HPDE6-E6E7 (cell line): ENCODE results near the gene RPS3.
A peak's percentile ranks its signal among the peaks of the same experiment; 100 is the strongest.
"Not testable (repeated sequence)": the region's sequence is repeated elsewhere in the genome, so short reads cannot be mapped to it uniquely, and the experiment has no call there.

Experiments used
- DNase-seq: peaks from one replicate; pipeline ENCODE4 v3.0.0; 2011; ENCODE audit warnings: missing footprints; ENCODE audit errors: extremely low spot score

RPS3 gene

DNA sequence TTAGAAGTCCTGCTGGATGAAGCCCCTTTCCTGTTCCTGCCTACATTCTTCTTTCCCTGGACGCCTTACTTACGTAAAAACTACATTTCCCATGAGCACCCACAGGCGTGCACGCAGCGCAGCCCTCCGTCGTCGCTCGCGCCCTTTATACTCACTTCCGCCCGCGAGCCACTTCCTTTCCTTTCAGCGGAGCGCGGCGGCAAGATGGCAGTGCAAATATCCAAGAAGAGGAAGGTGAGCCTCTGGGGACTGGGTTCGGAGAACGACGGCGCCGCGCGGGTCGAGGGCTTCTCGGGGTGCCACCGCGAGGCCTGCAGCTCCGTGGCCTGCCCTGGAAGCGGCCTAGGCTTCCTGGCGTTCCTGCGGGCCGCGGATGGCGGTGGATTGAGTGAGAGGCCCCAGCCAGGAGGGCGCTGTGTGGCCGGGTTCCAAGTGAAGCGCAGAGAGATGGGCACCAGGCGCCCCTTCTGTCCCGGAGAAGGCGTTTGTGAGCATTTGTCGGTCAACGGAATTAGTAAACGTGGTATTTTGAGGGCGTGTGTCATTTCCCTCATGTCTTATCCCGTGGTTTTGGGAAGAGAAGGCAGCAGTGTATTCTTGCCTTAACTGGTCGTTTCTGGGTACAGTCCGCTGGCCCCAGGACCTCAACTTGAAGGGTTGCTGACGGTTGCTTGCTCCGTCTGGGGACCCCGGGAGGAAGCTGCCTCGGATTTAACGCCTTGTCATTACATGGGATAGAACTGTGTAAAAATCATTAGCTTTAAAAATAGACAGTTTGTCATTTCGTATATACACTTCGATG is at the start of gene RPS3:
Gene RPS3, plus strand, starts transcription at position 175 of the 802 bp plus-strand sequence. Its CDS starts 30 bp downstream, at position 205.
- DNase-seq = peak; percentile 86

GRCh38 chr11:75349521-75350116 is 49.7 kb upstream of the RPS3 start:
- DNase-seq = no peak

DNA sequence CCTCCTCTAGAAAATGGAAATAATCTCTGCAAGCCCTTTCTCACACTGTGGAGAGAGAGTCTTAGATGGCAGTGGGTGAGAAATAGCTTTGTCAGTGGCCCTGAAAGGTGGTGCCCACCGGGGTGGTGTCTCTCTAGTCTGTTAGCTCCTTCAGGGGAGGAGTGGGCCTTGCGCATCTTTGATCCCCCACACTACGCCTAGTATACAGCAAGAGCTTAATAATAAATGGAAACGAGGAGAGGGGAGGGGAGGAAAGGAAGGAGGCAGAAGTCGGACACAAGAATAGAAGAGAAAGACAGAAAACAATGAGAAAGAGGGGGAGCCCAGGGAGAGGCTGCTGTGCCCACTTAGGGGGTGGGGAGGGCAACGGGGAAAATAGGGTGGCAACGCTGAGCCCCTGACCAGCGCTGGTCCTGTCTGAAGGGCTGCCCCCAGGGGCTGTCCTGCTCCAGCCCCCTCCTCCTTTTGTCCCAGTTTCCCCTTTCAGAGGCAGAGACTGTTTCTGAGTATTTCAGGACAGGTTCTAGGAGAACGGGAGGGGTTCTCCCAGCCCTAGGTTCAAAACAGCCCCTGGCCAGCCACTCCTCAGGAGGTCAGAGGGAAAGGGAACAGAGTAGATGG is 49.1 kb upstream of the RPS3 start:
- DNase-seq = no peak

- no peak for DNase-seq
Observed at GRCh38 chr11:75350743-75351540, 48.4 kb upstream of the RPS3 start.

DNA sequence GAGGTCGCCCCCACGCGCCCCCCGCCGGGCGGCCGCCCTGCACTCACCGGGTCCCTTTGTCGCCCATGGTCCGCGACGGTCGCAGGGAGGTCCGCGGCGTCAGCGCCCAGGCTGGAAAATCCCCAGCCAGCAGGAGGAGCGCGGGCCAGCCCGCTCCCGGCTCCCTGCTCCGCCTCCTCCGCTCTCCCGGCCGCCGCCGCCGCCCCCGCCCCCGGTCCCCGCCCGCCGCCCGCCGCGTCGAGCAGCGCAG is 47.9 kb upstream of the RPS3 start, which contains the start of gene ARRB1:
Gene ARRB1, minus strand, starts transcription at position 121 of the 250 bp plus-strand sequence. Its CDS starts 54 bp downstream, at position 67.
- DNase-seq = no peak

- no peak for DNase-seq
Observed at GRCh38 chr11:75351791-75352587, 47.3 kb upstream of the RPS3 start.

DNA sequence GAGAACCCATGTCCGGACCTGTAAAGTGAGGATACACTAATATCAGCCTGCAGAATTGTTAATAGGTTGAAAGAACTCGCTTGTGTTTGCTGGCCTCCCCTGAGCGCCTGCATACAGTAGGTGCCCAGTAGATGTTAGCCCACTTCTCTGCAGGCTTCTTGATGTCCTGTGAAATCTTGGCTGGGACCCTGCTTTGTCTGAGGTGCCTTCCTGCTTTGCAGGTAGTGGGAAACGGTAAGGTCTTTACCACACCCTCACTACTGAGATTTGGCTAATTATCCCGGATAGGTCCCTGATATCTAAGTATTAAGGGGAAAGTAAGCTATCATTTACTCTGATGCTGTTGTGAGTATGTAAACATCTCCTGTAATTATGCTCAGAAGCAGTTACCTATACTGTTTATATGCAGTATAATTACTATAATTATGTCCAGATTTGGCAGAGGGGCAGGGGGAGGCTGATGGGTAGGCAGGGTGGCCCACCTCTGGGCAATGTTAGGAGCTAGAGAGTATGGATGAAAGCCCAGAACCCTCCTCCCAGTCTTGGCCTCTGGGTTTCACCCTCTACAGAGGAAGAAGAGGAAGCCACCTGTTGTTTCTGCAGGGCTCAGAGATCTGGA is 46.6 kb upstream of the RPS3 start:
- no peak for DNase-seq

DNA sequence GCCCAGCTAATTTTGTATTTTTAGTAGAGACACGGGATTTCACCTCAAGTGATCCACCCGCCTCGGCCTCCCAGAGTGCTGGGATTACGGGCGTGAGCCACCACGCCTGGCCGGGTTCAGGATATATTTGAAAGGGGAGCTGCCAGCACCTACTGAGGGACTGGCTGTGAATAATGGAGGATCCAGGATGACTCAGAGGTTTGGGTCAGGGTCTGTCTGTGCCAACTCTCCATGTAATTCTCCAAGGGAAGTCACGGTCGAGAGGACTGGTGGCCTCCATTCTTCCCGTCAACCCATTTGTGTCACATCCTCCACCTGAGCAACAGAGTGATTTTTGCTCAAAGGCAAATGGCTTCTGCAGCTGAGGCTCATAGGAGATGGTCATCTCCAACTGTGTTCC is 44.3 kb upstream of the RPS3 start:
- DNase-seq = no peak

DNA sequence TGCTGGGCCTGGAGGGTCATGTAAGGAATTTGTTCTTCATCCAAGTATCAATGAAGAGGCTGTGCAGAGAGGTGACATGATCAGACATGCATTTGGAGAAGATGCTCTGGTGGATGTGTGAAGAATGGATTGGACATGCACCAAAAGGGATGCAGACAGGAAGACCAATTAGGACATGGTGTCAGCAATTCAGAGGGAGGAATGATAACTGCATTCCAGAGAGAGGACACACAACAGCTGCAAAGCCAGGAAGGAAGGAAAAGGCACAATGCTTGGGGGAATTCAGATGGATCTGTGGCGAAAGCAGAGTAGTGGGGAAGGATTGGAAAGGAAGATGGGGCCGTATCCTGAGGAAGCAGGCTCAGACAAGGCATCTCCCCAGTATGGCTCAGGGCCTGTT is 42.7 kb upstream of the RPS3 start:
- no peak for DNase-seq

- DNase-seq = not testable (repeated sequence)
Observed at GRCh38 chr11:75362285-75362684, 37.0 kb upstream of the RPS3 start.

DNA sequence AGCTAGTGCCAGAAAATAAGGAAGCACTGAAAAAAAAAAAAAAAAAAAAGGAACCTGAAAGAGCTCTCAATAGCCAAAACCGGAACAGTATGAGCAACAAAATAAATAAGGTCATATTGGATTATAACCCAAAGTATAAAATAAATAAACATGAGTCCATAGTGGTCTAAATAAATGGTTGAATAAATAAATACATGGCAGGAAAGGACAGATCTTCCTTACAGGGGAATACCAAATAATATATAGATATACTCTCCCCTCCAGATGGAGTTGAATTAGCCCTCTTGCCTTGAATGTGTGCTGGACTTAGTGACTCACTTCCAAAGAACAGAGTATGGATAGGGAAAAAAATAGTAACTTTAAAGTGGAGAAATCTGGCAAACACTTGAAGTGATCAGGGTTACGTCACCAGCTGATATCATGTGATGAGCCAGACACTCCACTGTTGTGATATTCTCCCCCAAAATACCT is 33.6 kb upstream of the RPS3 start:
- no peak for DNase-seq

GRCh38 chr11:75366826-75367225 is 32.5 kb upstream of the RPS3 start:
- not testable (repeated sequence) for DNase-seq

DNA sequence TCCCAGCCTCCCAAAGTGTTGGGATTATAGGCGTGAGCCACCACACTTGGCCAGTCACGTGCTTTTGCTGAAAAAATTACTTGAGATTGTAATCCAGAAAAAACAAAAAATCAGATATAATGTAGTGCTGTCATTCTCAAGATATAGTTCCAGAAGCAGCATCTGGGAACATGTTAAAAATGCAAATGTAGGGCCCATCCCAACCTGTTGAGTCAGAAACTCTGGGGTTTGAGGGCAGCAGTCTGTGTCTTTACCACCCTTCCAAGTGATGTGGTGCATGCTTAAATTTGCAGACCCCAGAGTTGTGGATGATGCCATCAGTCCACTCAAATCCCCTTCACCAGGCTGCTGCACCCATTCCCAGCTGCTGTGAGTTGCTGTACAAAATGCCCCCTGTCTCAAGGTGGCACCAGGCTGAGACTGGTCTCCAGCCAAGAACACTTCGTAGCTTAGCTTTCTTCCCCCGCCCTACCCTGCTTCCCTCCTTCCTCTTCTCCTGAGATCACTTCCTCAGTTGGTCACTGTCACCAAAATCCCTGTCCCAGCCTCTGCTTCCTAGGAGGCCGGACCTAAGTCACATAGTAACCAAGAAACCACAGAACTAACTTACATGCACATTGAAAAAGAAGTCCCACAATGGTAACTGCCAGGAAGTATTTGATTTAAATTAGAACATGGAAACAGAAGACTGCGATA is 29.6 kb upstream of the RPS3 start:
- no peak for DNase-seq

DNA sequence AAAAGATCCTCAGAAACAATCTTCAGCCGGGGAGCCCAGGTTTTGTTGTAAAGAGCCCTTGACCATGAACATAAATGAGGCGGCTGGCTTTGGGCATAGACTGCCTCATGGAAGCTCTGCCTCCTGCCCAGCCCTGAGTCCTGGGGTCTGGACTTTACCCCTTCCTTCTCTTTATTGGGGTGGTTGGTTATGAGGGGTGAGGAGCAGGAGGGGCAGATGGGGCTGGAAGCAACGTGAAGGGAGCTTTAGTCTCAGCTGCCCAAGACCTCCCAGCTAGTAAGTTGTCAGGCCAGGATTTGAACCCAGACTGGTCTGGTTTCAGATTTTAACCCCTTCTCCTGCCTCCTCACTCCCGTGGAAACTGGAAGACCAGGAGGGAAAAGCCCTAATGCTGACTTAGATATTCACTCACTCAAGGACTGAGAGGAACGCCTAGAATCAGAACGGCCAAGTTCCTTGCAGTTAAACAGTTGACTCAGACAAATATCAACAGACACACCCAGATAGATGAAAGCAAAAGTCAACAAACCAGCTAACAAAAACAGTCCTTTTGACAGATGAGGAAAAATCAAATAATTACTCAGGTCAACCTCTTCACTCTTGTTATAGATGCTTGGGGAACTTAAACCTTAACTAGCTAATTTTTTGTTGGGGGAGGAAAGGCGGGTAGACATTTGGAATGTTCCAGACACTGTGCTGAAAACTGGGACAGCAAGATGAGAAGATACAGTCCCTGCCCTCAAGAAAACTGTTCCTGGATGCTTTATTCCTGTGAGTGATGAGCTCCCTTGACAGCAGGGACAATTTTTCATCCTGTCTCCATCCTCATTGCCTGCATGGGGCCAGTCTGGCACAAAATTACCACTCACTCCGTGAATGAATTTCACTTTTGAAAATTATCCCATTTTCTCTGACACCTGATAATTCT is 27.1 kb upstream of the RPS3 start:
- DNase-seq = peak; percentile 50

GRCh38 chr11:75373201-75373600 is 26.1 kb upstream of the RPS3 start:
- no peak for DNase-seq

DNA sequence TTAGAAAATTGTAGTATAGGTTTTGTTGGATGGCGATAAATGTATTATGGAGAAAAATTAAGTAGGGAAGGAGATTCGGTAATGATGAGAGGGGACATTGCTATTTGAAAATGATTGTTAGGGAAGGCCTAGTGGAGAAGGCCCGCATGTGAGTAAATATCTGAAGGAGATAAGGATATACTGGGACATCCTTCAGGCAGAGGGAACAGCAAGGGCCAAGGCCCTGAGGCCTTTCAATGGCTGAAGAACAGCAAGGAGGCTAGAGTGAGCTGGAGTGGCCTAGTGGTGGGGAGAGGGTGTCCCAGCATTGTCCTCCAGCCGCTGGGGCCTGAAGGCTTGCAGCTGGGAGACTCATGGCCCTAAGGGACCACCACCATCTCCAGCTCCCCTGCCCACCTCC is 24.7 kb upstream of the RPS3 start:
- DNase-seq = no peak

DNA sequence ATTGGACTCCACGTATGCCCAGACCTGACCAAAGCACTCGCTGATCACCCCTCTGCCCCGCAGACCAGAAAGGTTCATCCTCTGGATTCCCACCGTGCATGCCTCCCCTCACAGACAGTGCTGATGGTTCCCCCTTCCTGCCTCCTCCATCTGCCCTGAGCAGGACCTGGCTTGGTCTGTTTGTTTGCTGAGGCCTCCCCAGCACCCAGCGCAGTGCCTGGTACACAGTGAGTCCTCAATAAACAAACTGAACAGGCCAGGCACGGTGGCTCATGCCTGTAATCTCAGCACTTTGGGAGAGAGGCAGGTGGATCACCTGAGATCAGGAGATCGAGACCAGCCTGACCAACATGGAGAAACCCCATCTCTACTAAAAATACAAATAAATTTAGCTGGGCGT is 23.7 kb upstream of the RPS3 start:
- DNase-seq = no peak

GRCh38 chr11:75376175-75376574 is 23.1 kb upstream of the RPS3 start:
- DNase-seq = no peak

DNA sequence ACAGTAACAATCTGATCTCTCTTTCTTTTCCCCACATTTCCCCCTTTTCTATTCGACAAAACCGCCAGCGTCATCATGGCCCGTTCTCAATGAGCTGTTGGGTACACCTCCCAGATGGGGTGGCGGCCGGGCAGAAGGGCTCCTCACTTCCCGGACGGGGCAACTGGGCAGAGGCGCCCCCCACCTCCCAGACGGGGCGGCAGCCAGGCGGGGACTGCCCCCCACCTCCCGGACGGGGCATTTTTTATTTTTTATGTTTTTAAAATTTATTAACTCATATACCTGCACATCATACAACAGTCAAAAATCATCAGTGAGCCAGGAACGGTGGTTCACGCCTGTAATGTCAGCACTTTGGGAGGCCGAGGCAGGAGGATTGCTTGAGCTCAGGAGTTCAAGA is 20.5 kb upstream of the RPS3 start:
- DNase-seq = not testable (repeated sequence)
